Glomerular visceral epithelial cell (primary cell): ENCODE results near the gene SMCO3.
A peak's percentile ranks its signal among the peaks of the same experiment; 100 is the strongest.

Experiments used
- DNase-seq: peaks from one replicate; pipeline ENCODE4 v3.0.0-alpha.2; 2016; ENCODE audit errors: extremely low spot score

The SMCO3 gene

DNA sequence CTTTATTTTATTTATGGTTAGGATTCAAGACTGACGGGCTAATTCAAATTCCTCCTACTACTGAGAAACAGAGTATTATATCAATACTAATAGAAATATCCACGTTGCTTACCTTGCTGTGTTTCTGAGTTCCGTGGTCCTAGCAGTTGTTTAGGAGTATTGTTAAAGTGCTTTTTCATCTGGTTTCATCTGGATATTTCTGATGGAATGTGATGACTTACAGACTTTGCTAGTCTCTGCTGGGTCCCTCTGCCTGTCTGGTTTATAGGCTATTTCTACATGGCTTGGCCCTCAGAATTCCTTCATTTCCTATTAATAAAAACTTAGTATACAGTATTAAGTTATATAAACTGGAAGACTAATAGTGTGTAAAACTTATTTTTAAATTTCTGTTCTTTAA is at the start of gene SMCO3:
TSS of gene SMCO3 (minus strand) at position 169 of the 400 bp plus-strand sequence. CDS start 7,502 bp downstream, outside the sequence.
- no peak for DNase-seq

DNA sequence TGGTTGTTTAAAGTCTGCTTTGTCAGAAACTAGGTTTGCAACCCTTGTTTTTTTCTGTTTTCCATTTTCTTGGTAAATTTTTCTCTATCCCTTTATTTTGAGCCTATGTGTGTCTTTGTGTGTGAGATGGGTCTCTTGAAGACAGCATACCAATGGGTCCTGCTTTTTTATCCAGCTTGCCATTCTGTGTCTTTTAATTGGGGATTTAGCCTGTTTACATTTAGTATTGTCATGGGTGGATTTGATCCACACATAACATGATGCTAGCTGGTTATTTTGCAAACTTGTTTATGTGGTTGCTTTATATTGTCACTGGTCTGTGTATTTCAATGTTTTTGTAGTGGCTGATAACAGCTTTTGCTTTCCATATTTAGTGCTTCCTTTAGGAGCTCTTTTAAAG is 46.5 kb upstream of the SMCO3 start:
- DNase-seq, result no peak

DNA sequence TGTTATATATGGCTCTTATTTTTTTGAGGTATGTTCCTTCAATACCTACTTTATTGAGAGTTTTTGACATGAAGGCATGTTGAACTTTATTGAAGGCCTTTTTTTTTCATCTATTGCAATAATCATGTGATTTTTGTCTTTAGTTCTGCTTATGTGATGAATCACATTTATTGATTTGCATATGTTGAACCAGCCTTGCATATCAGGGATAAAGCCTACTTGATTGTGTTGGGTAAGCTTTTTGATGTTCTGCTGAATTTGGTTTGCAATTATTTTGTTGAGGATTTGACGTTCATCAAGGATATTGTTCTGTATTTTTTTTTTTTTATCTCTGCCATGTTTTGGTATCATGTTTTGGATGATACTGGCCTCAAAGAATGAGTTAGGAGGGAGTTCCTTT is 44.5 kb upstream of the SMCO3 start:
- DNase-seq, result no peak

- DNase-seq, result no peak
Measured at GRCh38 chr12:14854586-14855183, 40.7 kb upstream of the SMCO3 start.

DNA sequence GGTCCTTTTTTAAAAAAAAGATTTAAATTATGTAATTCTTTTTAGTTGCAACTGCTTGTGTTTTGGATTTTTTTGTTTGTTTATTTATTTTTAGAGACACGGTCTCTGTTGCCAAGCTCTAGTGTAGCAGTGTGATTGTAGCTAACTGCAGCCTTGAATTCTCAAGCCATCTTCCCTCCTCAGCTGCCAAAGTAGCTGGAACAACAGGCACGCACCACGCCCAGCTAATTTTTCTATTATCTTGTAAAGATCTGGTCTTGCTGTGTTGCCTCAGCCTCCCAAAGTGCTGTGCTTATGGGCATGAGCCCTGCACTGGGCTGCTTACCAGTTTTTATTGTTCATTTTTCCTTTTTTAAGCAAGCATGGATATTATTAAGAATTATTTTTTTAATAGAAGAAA is 40.0 kb upstream of the SMCO3 start:
- DNase-seq, result no peak

DNA sequence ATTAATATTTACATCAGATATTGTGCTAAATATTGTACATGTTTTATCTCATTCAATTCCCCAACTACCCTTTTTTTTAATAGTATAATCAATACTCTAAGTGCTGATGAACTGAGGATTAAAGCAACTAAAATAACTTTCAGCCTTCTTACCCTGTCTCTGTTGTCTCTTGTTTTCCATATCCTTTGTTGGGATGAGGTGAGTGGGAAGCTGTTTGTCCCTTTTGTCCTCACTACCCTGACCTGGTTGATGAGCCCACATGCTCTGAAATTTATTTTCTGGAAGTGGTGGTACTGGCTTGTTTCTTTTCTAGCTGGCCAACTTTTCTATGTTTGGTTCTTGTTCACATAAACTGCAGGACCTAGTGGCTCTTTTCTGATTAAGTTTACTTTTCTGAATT is 38.9 kb upstream of the SMCO3 start:
- no peak for DNase-seq

GRCh38 chr12:14850929-14851663 is 37.1 kb upstream of the SMCO3 start:
- no peak for DNase-seq

DNA sequence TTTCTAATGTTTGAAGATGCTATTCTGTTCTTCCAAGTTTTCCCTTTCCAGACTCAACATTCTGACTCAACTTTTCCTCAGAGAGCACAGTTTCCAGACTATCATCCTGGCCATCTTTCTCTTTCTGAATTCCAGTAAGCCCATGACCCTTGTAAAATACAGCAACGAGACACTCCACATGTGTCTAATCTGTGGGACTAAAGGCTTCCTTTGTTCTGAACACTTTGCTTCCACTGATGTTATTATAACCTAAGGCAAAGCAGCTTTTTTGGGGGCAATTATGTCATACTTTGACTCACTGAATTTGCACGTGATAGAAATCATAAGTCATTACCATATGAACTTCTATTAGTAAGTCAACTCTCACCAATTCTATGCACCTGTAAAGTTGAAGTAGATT is 35.7 kb upstream of the SMCO3 start:
- no peak for DNase-seq

- DNase-seq, result no peak
Measured at GRCh38 chr12:14846876-14847580, 33.0 kb upstream of the SMCO3 start.

- no peak for DNase-seq
Measured at GRCh38 chr12:14846042-14846587, 32.1 kb upstream of the SMCO3 start.

DNA sequence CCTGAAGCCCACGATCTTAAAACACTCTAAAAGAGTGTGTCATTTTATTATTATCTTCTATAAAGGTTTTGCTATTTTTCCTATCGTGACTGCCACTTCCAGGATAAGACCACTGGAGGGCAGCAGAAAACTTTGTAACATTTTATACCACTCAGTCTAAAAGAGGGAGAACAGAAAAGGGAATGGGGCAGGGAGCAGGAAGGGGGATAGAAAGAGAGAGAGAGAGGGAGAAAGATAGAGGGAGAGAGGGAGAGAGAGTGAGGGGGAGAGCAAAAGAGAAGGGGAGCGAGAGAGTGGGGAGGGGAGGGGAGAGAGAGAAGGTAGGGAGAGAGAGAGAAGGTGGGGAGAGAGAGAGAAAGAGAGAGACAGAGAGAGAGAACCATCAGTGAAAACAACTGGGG is 31.4 kb upstream of the SMCO3 start:
- peak; percentile 50 for DNase-seq

GRCh38 chr12:14844401-14844800 is 30.4 kb upstream of the SMCO3 start:
- no peak for DNase-seq

DNA sequence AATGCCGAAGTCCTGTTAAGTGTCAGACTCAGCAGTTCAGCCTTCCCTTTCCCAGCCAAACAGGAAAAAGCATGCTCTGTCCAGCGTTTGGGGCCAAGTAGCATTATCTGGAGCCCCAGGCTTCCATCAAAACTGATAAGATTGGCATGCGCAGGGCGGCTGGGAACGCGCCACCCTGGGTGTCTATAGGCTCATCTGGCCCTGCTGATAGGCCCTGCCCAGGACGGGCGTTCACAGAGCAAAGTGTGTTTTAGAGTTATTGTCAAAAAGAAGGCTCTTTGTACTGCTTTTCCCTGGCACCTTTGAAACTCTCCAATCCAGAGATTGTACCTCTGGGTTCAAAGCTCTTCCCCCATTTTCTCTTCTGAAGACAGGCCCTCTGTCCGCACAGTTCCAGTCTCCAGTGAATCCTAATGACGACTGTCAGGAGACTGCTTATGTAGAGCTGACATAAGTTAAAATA is 29.5 kb upstream of the SMCO3 start, which contains the start of gene ART4:
TSS of gene ART4 (minus strand) at position 102 of the 463 bp plus-strand sequence. CDS start 413 bp downstream, outside the sequence.
- DNase-seq, result no peak

DNA sequence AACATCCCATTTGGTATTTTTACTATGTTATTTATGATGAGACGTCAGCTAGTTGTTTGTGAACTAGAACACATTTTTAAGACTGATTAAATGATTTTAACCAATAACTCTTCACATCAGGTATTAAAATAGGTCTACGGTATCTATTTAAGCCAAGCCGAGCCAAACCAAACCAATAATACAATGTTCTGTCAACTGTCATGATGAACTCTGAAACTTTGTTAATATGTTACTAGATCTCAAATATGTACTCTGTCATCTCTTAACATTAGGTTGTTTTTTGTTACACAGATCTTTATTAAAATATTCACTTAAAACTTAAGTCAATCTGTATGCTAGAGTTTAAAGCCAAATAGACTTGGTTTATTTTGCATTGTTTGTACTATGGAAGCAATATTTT is 28.3 kb upstream of the SMCO3 start:
- DNase-seq, result no peak

- DNase-seq, result peak; percentile 37
Measured at GRCh38 chr12:14841761-14842160, 27.8 kb upstream of the SMCO3 start.

GRCh38 chr12:14840616-14841015 is 26.6 kb upstream of the SMCO3 start:
- no peak for DNase-seq

- no peak for DNase-seq
Measured at GRCh38 chr12:14839262-14839661, 25.3 kb upstream of the SMCO3 start.

- peak; percentile 65 for DNase-seq
Measured at GRCh38 chr12:14836336-14837210, 22.6 kb upstream of the SMCO3 start.

DNA sequence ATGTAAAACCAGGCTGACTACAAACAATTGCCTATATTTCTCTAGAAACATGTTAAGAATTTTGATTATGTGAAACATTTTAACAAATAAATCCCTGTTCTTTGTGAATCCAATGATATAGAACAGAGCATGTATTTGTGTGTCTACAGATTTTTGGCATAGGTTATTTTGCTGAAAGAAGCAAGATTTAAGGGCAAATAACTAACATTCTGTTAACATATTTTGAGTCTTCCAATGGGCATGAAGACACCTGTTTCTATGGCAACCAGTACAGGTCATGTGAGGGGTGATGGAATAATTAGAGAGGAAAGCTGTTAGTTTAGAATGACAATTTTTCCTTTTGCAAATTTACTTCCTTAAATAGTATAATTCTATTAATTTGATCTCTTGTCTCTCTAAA is 20.5 kb upstream of the SMCO3 start:
- DNase-seq, result no peak

GRCh38 chr12:14833952-14834351 is 20.0 kb upstream of the SMCO3 start:
- no peak for DNase-seq

DNA sequence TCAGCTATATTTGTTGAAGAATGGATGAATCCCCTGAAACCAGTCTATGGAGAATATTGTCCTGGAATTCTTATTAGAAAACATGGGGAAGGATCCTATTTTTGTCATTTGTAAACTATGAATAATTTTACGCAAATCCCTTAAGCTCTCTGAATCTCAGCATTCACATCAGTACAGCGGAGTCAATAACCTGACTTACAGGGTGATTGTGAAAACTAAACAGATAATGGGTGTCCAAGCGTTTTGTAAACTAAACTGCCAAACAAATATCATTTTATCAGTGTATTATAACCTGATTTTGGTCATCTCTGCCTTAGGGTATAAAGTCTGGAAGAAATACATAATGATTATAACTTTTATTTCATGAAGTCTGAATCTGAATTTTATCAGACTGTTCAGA is 19.4 kb upstream of the SMCO3 start:
- no peak for DNase-seq
